GM12878 (cell line): ENCODE data around the gene RASSF4. TPM values are rescaled to one million over a fixed set of nuclear protein-coding genes. Genes with fewer than 3 reads are reported as not detected.

Source experiments
- ATAC-seq: fragments of 200-7000 bp; cut with Tn5 transposase; 3 replicates; pipeline ENCODE4 v1.9.1; 2020; ENCODE audit warnings: mild to moderate bottlenecking, moderate library complexity
- BruUV-seq: library from RNA; stranded (reverse); fragments of 400-500 nt; replicated peaks from 2 replicates; lab custom pipeline; 2021; lab: Mats Ljungman, UMichigan
- CTCF ChIA-PET: fragments of 300-600 bp; sonication (Branson Sonifier 250); formaldehyde crosslinking; extraction: SDS; loops from one replicate; lab custom pipeline; 2021; ENCODE audit warnings: inconsistent platforms; lab: Yijun Ruan, JAX
- POLR2A ChIA-PET: fragments of 350-600 bp; formaldehyde crosslinking; extraction: SDS; loops from one replicate; lab custom pipeline; 2021; ENCODE audit warnings: inconsistent platforms; lab: Charles Lee
- RAD21 ChIA-PET: fragments of 300-600 bp; sonication (Branson Sonifier 250); formaldehyde crosslinking; loops from one replicate; lab custom pipeline; 2023; ENCODE audit warnings: antibody characterized with exemption; ENCODE audit not compliant: unreplicated experiment; lab: Charles Lee
- SMC1A ChIA-PET: fragments of 300-600 bp; sonication (Branson Sonifier 250); formaldehyde crosslinking; loops from one replicate; lab custom pipeline; 2023; ENCODE audit not compliant: unreplicated experiment, uncharacterized antibody; lab: Charles Lee
- DNase-seq: peaks from one replicate; pipeline ENCODE4 v3.0.0-alpha.2; 2011; ENCODE audit warnings: low read depth, low spot score
- FAIRE-seq: peaks from 3 replicates; lab custom pipeline; 2011; peaks lifted over from hg19 to GRCh38; lab: Jason Lieb, UNC
- H2AFZ ChIP-seq: 2 replicates; pipeline ENCODE4 v1.6.0; 2011; ENCODE audit warnings: low read depth, low read length, control low read depth; ENCODE audit not compliant: control insufficient read depth
- H3K27ac ChIP-seq: 2 replicates; pipeline ENCODE4 v1.5.1; 2011; ENCODE audit warnings: control low read depth; ENCODE audit not compliant: control insufficient read depth, insufficient read depth
- H3K27me3 ChIP-seq, 2 experiments: replicated peaks in 1 of 2; 2 replicates each; pipeline versions ENCODE4 v1.6.0 to v1.6.1; 2011; ENCODE audit warnings: low read length in 1 of 2; ENCODE audit not compliant: control insufficient read depth in 2 of 2, insufficient read depth in 2 of 2
- H3K36me3 ChIP-seq, 2 experiments: 2 replicates each; pipeline ENCODE4 v1.5.1; 2011; ENCODE audit warnings: low read length in 1 of 2; ENCODE audit not compliant: control insufficient read depth in 2 of 2, insufficient read depth in 2 of 2
- H3K4me1 ChIP-seq: 2 replicates; pipeline ENCODE4 v1.6.1; 2011; ENCODE audit warnings: mild to moderate bottlenecking, low read length, moderate library complexity, mixed read lengths; ENCODE audit not compliant: control insufficient read depth, insufficient read depth
- H3K4me2 ChIP-seq: 2 replicates; pipeline ENCODE4 v1.6.0; 2011; ENCODE audit warnings: control low read depth; ENCODE audit not compliant: control insufficient read depth, insufficient read depth
- H3K4me3 ChIP-seq: fragments of 200-600 bp; sonication (generic); 2 replicates; pipeline ENCODE4 v1.5.1; 2016
- H3K79me2 ChIP-seq: 2 replicates; pipeline ENCODE4 v1.6.0; 2011; ENCODE audit warnings: low read length; ENCODE audit not compliant: control insufficient read depth, insufficient read depth
- H3K9ac ChIP-seq: 2 replicates; pipeline ENCODE4 v1.8.0; 2011; ENCODE audit warnings: low read length, control low read depth, mixed read lengths; ENCODE audit not compliant: control insufficient read depth, insufficient read depth
- H3K9me3 ChIP-seq: replicated peaks from 3 replicates; pipeline ENCODE4 v1.5.1; 2011; ENCODE audit warnings: mild to moderate bottlenecking, low read length; ENCODE audit not compliant: control insufficient read depth, insufficient read depth
- H4K20me1 ChIP-seq: 2 replicates; pipeline ENCODE4 v1.6.0; 2011; ENCODE audit not compliant: control insufficient read depth, insufficient read depth
- ASH2L ChIP-seq: fragments of 300-600, 200-600 bp; sonication (generic); IDR thresholded peaks from 2 replicates; pipeline ENCODE4 v1.6.1; 2017; ENCODE audit warnings: low read depth, mild to moderate bottlenecking, borderline replicate concordance
- CHD1 ChIP-seq: IDR thresholded peaks from 2 replicates; pipeline ENCODE4 v1.6.1; 2012; ENCODE audit warnings: low read depth, low read length, improper control_type of control experiment
- CHD2 ChIP-seq: IDR thresholded peaks from 2 replicates; pipeline ENCODE4 v1.6.1; 2011; ENCODE audit warnings: low read depth, low read length, improper control_type of control experiment, borderline replicate concordance
- DPF2 ChIP-seq: fragments of 450-650 bp; IDR thresholded peaks from 2 replicates; pipeline ENCODE4 v1.6.1; 2017; ENCODE audit warnings: mild to moderate bottlenecking
- IKZF1 ChIP-seq: fragments of 450-650 bp; conservative IDR thresholded peaks from 2 replicates; pipeline ENCODE4 v1.6.1; 2017; ENCODE audit warnings: antibody characterized with exemption, mild to moderate bottlenecking
- IKZF2 ChIP-seq, 2 experiments: fragments of 450-650 bp; IDR thresholded peaks; 2 replicates each; pipeline ENCODE4 v1.6.1; 2017; ENCODE audit warnings: mild to moderate bottlenecking in 2 of 2, moderate library complexity in 2 of 2
- LARP7 ChIP-seq: fragments of 450-650 bp; IDR thresholded peaks from 2 replicates; pipeline ENCODE4 v1.6.1; 2017; ENCODE audit warnings: mild to moderate bottlenecking
- MYB ChIP-seq: fragments of 150-350 bp; IDR thresholded peaks from 2 replicates; pipeline ENCODE4 v1.6.1; 2014; ENCODE audit warnings: mild to moderate bottlenecking, low read depth, low read length, borderline replicate concordance
- NFYB ChIP-seq: IDR thresholded peaks from 2 replicates; pipeline ENCODE4 v1.6.1; 2011; ENCODE audit warnings: low read depth, mild to moderate bottlenecking, low read length, improper control_type of control experiment, moderate library complexity; ENCODE audit not compliant: insufficient read depth
- NR2C1 ChIP-seq: fragments of 450-650 bp; IDR thresholded peaks from 2 replicates; pipeline ENCODE4 v1.6.1; 2017; ENCODE audit warnings: antibody characterized with exemption, mild to moderate bottlenecking, moderate library complexity
- PAX8 ChIP-seq: fragments of 450-650 bp; IDR thresholded peaks from 2 replicates; pipeline ENCODE4 v1.6.1; 2017; ENCODE audit warnings: mild to moderate bottlenecking, moderate library complexity
- PKNOX1 ChIP-seq: fragments of 450-650 bp; IDR thresholded peaks from 2 replicates; pipeline ENCODE4 v1.6.1; 2016; ENCODE audit warnings: mild to moderate bottlenecking
- PML ChIP-seq: IDR thresholded peaks from 2 replicates; pipeline ENCODE4 v1.6.1; 2012; ENCODE audit warnings: low read length, inconsistent platforms
- POLR2AphosphoS5 ChIP-seq: IDR thresholded peaks from 2 replicates; pipeline ENCODE4 v1.6.1; 2011; ENCODE audit warnings: mild to moderate bottlenecking, low read length, inconsistent platforms
- RBBP5 ChIP-seq: fragments of 200-600 bp; sonication (generic); conservative IDR thresholded peaks from 2 replicates; pipeline ENCODE4 v1.6.1; 2016
- RUNX3 ChIP-seq: IDR thresholded peaks from 2 replicates; pipeline ENCODE4 v1.6.1; 2012; ENCODE audit warnings: low read length, inconsistent platforms
- TCF7 ChIP-seq: IDR thresholded peaks from 2 replicates; pipeline ENCODE4 v1.6.1; 2014; ENCODE audit warnings: antibody characterized with exemption, borderline replicate concordance
- ZNF274 ChIP-seq: IDR thresholded peaks from one replicate; pipeline ENCODE4 v1.8.0; 2011; ENCODE audit not compliant: insufficient read length, insufficient read depth
- WGBS: methylation state at CpG from one replicate; pipeline ENCODE4 v1.1.6; 2016; ENCODE audit warnings: low lambda C conversion rate; ENCODE audit not compliant: insufficient replicate concordance, insufficient coverage; ENCODE audit errors: missing lambda C conversion rate; 5-methylcytosine and 5-hydroxymethylcytosine counted together
- in situ Hi-C: fragments of 300-500 bp; cut with MboI; formaldehyde crosslinking; loops from 9 replicates; pipeline ENCODE4 v1.14.3; 2018; ENCODE audit warnings: mixed read lengths
- intact Hi-C: fragments of 100-400 bp; cut with micrococcal nuclease; formaldehyde crosslinking; loops from one replicate; pipeline ENCODE4 v1.14.2; 2022; ENCODE audit not compliant: unreplicated experiment
- polyA plus RNA-seq, 11 experiments: library from polyadenylated mRNA; depleted of rRNA in 4 of 11; unstranded in 6 of 11; stranded (reverse) in 5 of 11; fragments of >200 nt; fragmentation: Nextera tagmentation in 4 of 11; fragmentation: Illumina TruSeq in 1 of 11; extraction: Ambion mirVana in 4 of 11; extraction: Trizol in 1 of 11; gene quantifications; 1 replicate in 1 of 11; 2 replicates in 10 of 11; pipeline versions ENCODE4 v1.2.1 to v1.2.3, GENCODE V29; 2011 to 2016; ENCODE audit warnings: inconsistent platforms in 2 of 11, missing spikeins in 2 of 11, low read depth in 1 of 11
- total RNA-seq, 4 experiments: library from RNA; depleted of rRNA in 3 of 4; stranded (reverse); fragments of >200 nt in 3 of 4; fragmentation: Illumina TruSeq in 1 of 4; extraction: Trizol in 1 of 4; gene quantifications; 2 replicates each; pipeline versions ENCODE4 v1.2.1 to v1.2.3, GENCODE V29; 2013 to 2021
- TF ChIP-seq, protein P1 (sequence below): IDR thresholded peaks from 2 replicates; pipeline ENCODE4 v1.6.1; 2011; ENCODE audit warnings: low read depth, mild to moderate bottlenecking, low read length, moderate library complexity, borderline replicate concordance; ENCODE audit errors: extremely low read depth
- TF ChIP-seq, protein P2 (sequence below): IDR thresholded peaks from 2 replicates; pipeline ENCODE4 v1.6.1; 2012; ENCODE audit warnings: mild to moderate bottlenecking, low read depth, low read length

RASSF4 gene
- total and polyA plus RNA-seq, 10 of the 15 experiments (the other 5 are each of a cell fraction or from before 2014, with no cell fraction given), result 3.7 to 71.1 (median 16.8) TPM

DNA sequence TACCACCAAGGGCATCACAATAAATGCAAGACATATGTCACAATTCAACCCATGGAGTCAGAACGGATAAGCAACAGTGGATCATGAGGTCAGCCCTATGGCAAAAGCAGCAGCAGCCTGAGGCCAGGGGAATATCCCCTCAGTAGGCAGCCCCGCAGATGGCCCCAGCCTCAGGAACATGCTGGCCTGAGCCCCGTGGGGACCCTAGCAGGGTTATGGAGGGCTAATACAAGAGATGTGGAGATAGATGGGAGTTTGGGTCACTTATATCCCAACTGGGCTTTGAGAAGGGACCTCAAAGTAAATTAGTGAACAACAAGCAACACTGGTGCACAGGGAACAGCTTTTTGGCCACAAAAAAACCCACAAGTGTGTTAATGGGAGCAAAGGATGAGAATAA, 39.4 kb upstream of the RASSF4 start:
- 23% methylated on average over 3 of the region's 3 CpGs for WGBS
- BruUV-seq, result no TSS peak
- intact Hi-C loops, result no loop called here
- RAD21 ChIA-PET, result no interaction called here
- H3K9me3 ChIP-seq, result no peaks in the 10 kb centered on the region; the same call in 2 of the 3 replicates
- FAIRE-seq, result no peak
- TF ChIP-seq IKZF1 (no peak), MYB (no peak), IKZF2 (IDR thresholded peaks at IDR 0.05) (no peak), LARP7 (no peak), PKNOX1 (no peak), ASH2L (no peak), PAX8 (no peak), POLR2AphosphoS5 (no peak), TCF7 (no peak), RBBP5 (no peak), NFYB (no peak), CHD2 (no peak), ZNF274 (no peak), RUNX3 (no peak), CHD1 (no peak), DPF2 (no peak), PML (no peak), NR2C1 (no peak)
- TF ChIP-seq, protein P1, sequence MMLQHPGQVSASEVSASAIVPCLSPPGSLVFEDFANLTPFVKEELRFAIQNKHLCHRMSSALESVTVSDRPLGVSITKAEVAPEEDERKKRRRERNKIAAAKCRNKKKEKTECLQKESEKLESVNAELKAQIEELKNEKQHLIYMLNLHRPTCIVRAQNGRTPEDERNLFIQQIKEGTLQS, result no peak
- TF ChIP-seq, protein P2, sequence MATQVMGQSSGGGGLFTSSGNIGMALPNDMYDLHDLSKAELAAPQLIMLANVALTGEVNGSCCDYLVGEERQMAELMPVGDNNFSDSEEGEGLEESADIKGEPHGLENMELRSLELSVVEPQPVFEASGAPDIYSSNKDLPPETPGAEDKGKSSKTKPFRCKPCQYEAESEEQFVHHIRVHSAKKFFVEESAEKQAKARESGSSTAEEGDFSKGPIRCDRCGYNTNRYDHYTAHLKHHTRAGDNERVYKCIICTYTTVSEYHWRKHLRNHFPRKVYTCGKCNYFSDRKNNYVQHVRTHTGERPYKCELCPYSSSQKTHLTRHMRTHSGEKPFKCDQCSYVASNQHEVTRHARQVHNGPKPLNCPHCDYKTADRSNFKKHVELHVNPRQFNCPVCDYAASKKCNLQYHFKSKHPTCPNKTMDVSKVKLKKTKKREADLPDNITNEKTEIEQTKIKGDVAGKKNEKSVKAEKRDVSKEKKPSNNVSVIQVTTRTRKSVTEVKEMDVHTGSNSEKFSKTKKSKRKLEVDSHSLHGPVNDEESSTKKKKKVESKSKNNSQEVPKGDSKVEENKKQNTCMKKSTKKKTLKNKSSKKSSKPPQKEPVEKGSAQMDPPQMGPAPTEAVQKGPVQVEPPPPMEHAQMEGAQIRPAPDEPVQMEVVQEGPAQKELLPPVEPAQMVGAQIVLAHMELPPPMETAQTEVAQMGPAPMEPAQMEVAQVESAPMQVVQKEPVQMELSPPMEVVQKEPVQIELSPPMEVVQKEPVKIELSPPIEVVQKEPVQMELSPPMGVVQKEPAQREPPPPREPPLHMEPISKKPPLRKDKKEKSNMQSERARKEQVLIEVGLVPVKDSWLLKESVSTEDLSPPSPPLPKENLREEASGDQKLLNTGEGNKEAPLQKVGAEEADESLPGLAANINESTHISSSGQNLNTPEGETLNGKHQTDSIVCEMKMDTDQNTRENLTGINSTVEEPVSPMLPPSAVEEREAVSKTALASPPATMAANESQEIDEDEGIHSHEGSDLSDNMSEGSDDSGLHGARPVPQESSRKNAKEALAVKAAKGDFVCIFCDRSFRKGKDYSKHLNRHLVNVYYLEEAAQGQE, result no peak
- TF ChIP-seq, all 136 proteins: peak for 0
- no peaks in the 10 kb centered on the region for H3K4me1 ChIP-seq
- ChIA-PET POLR2A (no interaction called here), CTCF (no interaction called here), SMC1A (no interaction called here)
- H3K36me3 ChIP-seq, result no peaks in the 10 kb centered on the region; a peak in 1 of 4 replicates
- no peak for DNase-seq
- no peak overlapping the region for H2AFZ ChIP-seq
- no peak overlapping the region for H3K27ac ChIP-seq
- in situ Hi-C loops, result no loop called here
- ATAC-seq, result no peak
- no peak overlapping the region for H3K4me2 ChIP-seq
- H3K4me3 ChIP-seq, result no peak overlapping the region
- no peaks in the 10 kb centered on the region for H4K20me1 ChIP-seq
- no peak overlapping the region for H3K9ac ChIP-seq
- H3K27me3 ChIP-seq, result peaks cover 0 to 1% of the 10 kb centered on the region in 2 experiments; a peak in 2 of 4 replicates
- no peaks in the 10 kb centered on the region for H3K79me2 ChIP-seq
